GM23338 (cell line): ENCODE results near the gene DENND6A. TPM values are rescaled to one million over a fixed set of nuclear protein-coding genes. Genes with fewer than 3 reads are reported as not detected.

Experiments used
- ATAC-seq: fragments of 200-7000 bp; cut with Tn5 transposase; 3 replicates; pipeline ENCODE4 v1.9.1; 2020
- DNase-seq: peaks from one replicate; pipeline ENCODE4 v3.0.0-alpha.2; 2015; ENCODE audit warnings: low spot score
- H2AFZ ChIP-seq: fragments of 200-600 bp; sonication (generic); 2 replicates; pipeline ENCODE4 v1.8.0; 2016; ENCODE audit warnings: antibody characterized with exemption, mild to moderate bottlenecking, moderate library complexity
- H3F3A ChIP-seq: fragments of 200-600 bp; sonication (generic); replicated peaks from 2 replicates; pipeline ENCODE4 v1.8.0; 2017; ENCODE audit warnings: antibody characterized with exemption, mixed run types, low read depth
- H3K27ac ChIP-seq: fragments of 200-600 bp; sonication (generic); 2 replicates; pipeline ENCODE4 v1.6.1; 2016; ENCODE audit warnings: low read depth
- H3K27me3 ChIP-seq: fragments of 200-600 bp; sonication (generic); 2 replicates; pipeline ENCODE4 v1.8.0; 2016; ENCODE audit warnings: mild to moderate bottlenecking, mixed run types, moderate library complexity; ENCODE audit not compliant: insufficient read depth
- H3K36me3 ChIP-seq: fragments of 200-600 bp; sonication (generic); 2 replicates; pipeline ENCODE4 v1.8.0; 2016; ENCODE audit warnings: mild to moderate bottlenecking; ENCODE audit not compliant: insufficient read depth
- H3K4me1 ChIP-seq: fragments of 200-600 bp; sonication (generic); 2 replicates; pipeline ENCODE4 v1.8.0; 2016; ENCODE audit warnings: mild to moderate bottlenecking, moderate library complexity; ENCODE audit not compliant: insufficient read depth
- H3K4me2 ChIP-seq: fragments of 200-600 bp; sonication (generic); 2 replicates; pipeline ENCODE4 v1.7.1; 2017; ENCODE audit warnings: mixed run types
- H3K4me3 ChIP-seq: fragments of 200-600 bp; sonication (generic); 2 replicates; pipeline ENCODE4 v1.6.1; 2016; ENCODE audit warnings: mixed run types
- H3K79me2 ChIP-seq: fragments of 200-600 bp; sonication (generic); replicated peaks from 2 replicates; pipeline ENCODE4 v1.8.0; 2017; ENCODE audit warnings: mild to moderate bottlenecking; ENCODE audit not compliant: insufficient read depth
- H3K9me2 ChIP-seq: fragments of 200-600 bp; sonication (generic); 2 replicates; pipeline ENCODE4 v1.8.0; 2017; ENCODE audit not compliant: insufficient read depth
- H4K20me1 ChIP-seq: fragments of 200-600 bp; sonication (generic); replicated peaks from 2 replicates; pipeline ENCODE4 v1.8.0; 2017; ENCODE audit warnings: mild to moderate bottlenecking; ENCODE audit not compliant: insufficient read depth
- H3K27ac Mint-ChIP-seq: 2 replicates; pipeline ENCODE4 v1.8.0; 2020; ENCODE audit warnings: inconsistent platforms, mild to moderate bottlenecking, moderate library complexity, mixed read lengths
- H3K27me3 Mint-ChIP-seq: 3 replicates; pipeline ENCODE4 v1.8.0; 2022; ENCODE audit warnings: low read depth, mild to moderate bottlenecking, moderate library complexity, mixed read lengths, inconsistent platforms; ENCODE audit not compliant: insufficient read depth, poor library complexity
- H3K36me3 Mint-ChIP-seq: 3 replicates; pipeline ENCODE4 v1.8.0; 2021; ENCODE audit warnings: low read depth, mild to moderate bottlenecking, inconsistent platforms, moderate library complexity, mixed read lengths
- H3K4me1 Mint-ChIP-seq: 3 replicates; pipeline ENCODE4 v1.8.0; 2020; ENCODE audit warnings: mild to moderate bottlenecking, inconsistent platforms, mixed read lengths
- H3K4me3 Mint-ChIP-seq: 3 replicates; pipeline ENCODE4 v1.8.0; 2021; ENCODE audit warnings: moderate library complexity, mild to moderate bottlenecking, inconsistent platforms, mixed read lengths
- H3K9me3 Mint-ChIP-seq: 3 replicates; pipeline ENCODE4 v1.8.0; 2020; ENCODE audit warnings: moderate library complexity, mild to moderate bottlenecking, inconsistent platforms, mixed read lengths
- CREB1 ChIP-seq: fragments of 250-450 bp; sonication (Bioruptor Pico); IDR thresholded peaks from 2 replicates; pipeline ENCODE4 v1.5.0; 2020; ENCODE audit warnings: low read depth, mild to moderate bottlenecking, moderate library complexity
- CTCF ChIP-seq, 2 experiments: fragments of 200-600 bp in 1 of 2; sonication (generic) in 1 of 2; conservative IDR thresholded peaks; 2 replicates each; pipeline versions ENCODE4 v1.5.1 to v1.6.1; 2016 to 2017; ENCODE audit warnings: antibody characterized with exemption in 2 of 2, low read depth in 2 of 2, mild to moderate bottlenecking in 2 of 2, moderate library complexity in 1 of 2
- ETS1 ChIP-seq: IDR thresholded peaks from 2 replicates; pipeline ENCODE4 v1.6.1; 2016; ENCODE audit warnings: antibody characterized with exemption
- EZH2 ChIP-seq: fragments of 200-600 bp; sonication (generic); IDR thresholded peaks from one replicate; pipeline ENCODE4 v1.8.0; 2017; ENCODE audit warnings: antibody characterized with exemption, mild to moderate bottlenecking, low read depth; ENCODE audit not compliant: unreplicated experiment
- EZH2phosphoT487 ChIP-seq: fragments of 200-600 bp; sonication (generic); IDR thresholded peaks from one replicate; pipeline ENCODE4 v1.8.1; 2018; ENCODE audit warnings: antibody characterized with exemption; ENCODE audit not compliant: unreplicated experiment
- JUNB ChIP-seq: IDR thresholded peaks from one replicate; pipeline ENCODE4 v1.6.1; 2016; ENCODE audit warnings: antibody characterized with exemption; ENCODE audit not compliant: unreplicated experiment
- NANOG ChIP-seq: IDR thresholded peaks from 2 replicates; pipeline ENCODE4 v1.6.1; 2016; ENCODE audit warnings: antibody characterized with exemption, borderline replicate concordance
- POLR2AphosphoS5 ChIP-seq: IDR thresholded peaks from 2 replicates; pipeline ENCODE4 v1.6.1; 2016; ENCODE audit warnings: antibody characterized with exemption, low read depth
- REST ChIP-seq: IDR thresholded peaks from one replicate; pipeline ENCODE4 v1.6.1; 2018; ENCODE audit warnings: antibody characterized with exemption; ENCODE audit not compliant: unreplicated experiment
- STAT1 ChIP-seq: IDR thresholded peaks from one replicate; pipeline ENCODE4 v1.6.1; 2016; ENCODE audit warnings: antibody characterized with exemption; ENCODE audit not compliant: unreplicated experiment
- ZNF331 ChIP-seq: fragments of 250-450 bp; sonication (Bioruptor Pico); IDR thresholded peaks from 2 replicates; pipeline ENCODE4 v1.5.0; 2020; ENCODE audit warnings: low read depth, mild to moderate bottlenecking, moderate library complexity
- long read RNA-seq: library from polyadenylated mRNA; unstranded; transcript quantifications from one replicate; pipeline ENCODE4 v2.0.0, GENCODE V29; 2020; ENCODE audit not compliant: unreplicated experiment
- polyA plus RNA-seq: library from polyadenylated mRNA; unstranded; fragments of >200 nt; fragmentation: Nextera tagmentation; extraction: Ambion mirVana; gene quantifications from 2 replicates; pipeline ENCODE4 v1.2.1, GENCODE V29; 2016
- total RNA-seq: library from RNA; depleted of rRNA; stranded (reverse); fragments of >200 nt; shearing (Covaris generic); gene quantifications from 2 replicates; pipeline ENCODE4 v1.2.3, GENCODE V29; 2014; rRNA removed

The DENND6A gene
- total RNA-seq (17.5 and 40.6 TPM in 2 replicates), polyA plus RNA-seq (4.0 and 7.5 TPM in 2 replicates)
- long read RNA-seq: 0 reads

GRCh38 chr3:57692396-57693147 is at the start of gene DENND6A:
TSS of gene DENND6A (minus strand) at chr3:57693077. CDS start at chr3:57693018, 59 bp downstream.
- no peak for TF ChIP-seq CREB1 (CRISPR knock-in tag)
- peak; percentile 95 for TF ChIP-seq POLR2AphosphoS5
- no peak for TF ChIP-seq NANOG
- TF ChIP-seq ETS1: peak; percentile 55; the same call in 1 of the 2 replicates
- no peak for TF ChIP-seq REST
- Mint-ChIP-seq H3K4me3 (peak within 1 kb of the TSS; percentile 91), H3K27ac (peak within 1 kb of the TSS; percentile 96), H3K36me3 (no peaks in the 10 kb centered on the region), H3K4me1 (peaks cover 13% of the 10 kb centered on the region; the same call in 2 of the 3 replicates), H3K9me3 (no peaks in the 10 kb centered on the region), H3K27me3 (peaks cover 20% of the 10 kb centered on the region)
- ATAC-seq (peak; percentile 93), DNase-seq (peak; percentile 94)
- Histone ChIP-seq H3K9me2 (no peaks in the 10 kb centered on the region), H3K27ac (peak within 1 kb of the TSS; percentile 76), H3K4me1 (peaks cover 13% of the 10 kb centered on the region), H3K27me3 (no peaks in the 10 kb centered on the region), H3F3A (no peaks in the 10 kb centered on the region), H3K79me2 (peaks cover 40% of the 10 kb centered on the region), H3K36me3 (no peaks in the 10 kb centered on the region), H2AFZ (peak within 1 kb of the TSS; percentile 77), H3K4me3 (peak within 1 kb of the TSS; percentile 58), H3K4me2 (peak within 1 kb of the TSS; percentile 75), H4K20me1 (no peaks in the 10 kb centered on the region; the same call in 1 of the 2 replicates)

- ATAC-seq (no peak), DNase-seq (no peak)
- no peak overlapping the region for H3K27ac Mint-ChIP-seq
- Histone ChIP-seq H3K4me2 (no peak overlapping the region), H3F3A (no peaks in the 10 kb centered on the region), H3K4me3 (no peak overlapping the region), H3K79me2 (no peaks in the 10 kb centered on the region), H3K4me1 (no peaks in the 10 kb centered on the region), H2AFZ (no peak overlapping the region), H3K9me2 (0 out of 2 replicates have a peak, but pooled peaks cover 4% of the 10 kb centered on the region), H3K27ac (no peak overlapping the region), H4K20me1 (no peaks in the 10 kb centered on the region), H3K27me3 (no peaks in the 10 kb centered on the region), H3K36me3 (no peaks in the 10 kb centered on the region)
- no peaks in the 10 kb centered on the region for H3K36me3 Mint-ChIP-seq
- peaks cover 2% of the 10 kb centered on the region for H3K27me3 Mint-ChIP-seq
- no peak overlapping the region for H3K4me3 Mint-ChIP-seq
- H3K4me1 Mint-ChIP-seq: no peaks in the 10 kb centered on the region
- H3K9me3 Mint-ChIP-seq: no peaks in the 10 kb centered on the region
- no peak for TF ChIP-seq ETS1
- no peak for TF ChIP-seq REST
- TF ChIP-seq CTCF (conservative IDR thresholded peaks at IDR 0.05; ENCODE audit: low read depth in 2 of 2): no peak
- TF ChIP-seq CREB1 (CRISPR knock-in tag): no peak
- no peak for TF ChIP-seq EZH2phosphoT487
- TF ChIP-seq EZH2: no peak
- TF ChIP-seq JUNB: no peak
- TF ChIP-seq ZNF331 (CRISPR knock-in tag): no peak
- TF ChIP-seq STAT1: no peak
- TF ChIP-seq POLR2AphosphoS5: no peak
Measured at GRCh38 chr3:57740027-57740426, 47.1 kb upstream of the DENND6A start.
